DND-41 (cell line): ENCODE data around the gene CDK16.

Experiments used
- ATAC-seq: fragments of 200-7000 bp; cut with Tn5 transposase; 3 replicates; pipeline ENCODE4 v1.9.1; 2021; ENCODE audit warnings: low read depth; ENCODE audit not compliant: insufficient read depth
- DNase-seq: peaks from one replicate; pipeline ENCODE4 v3.0.0-alpha.2; 2020
- H2AFZ ChIP-seq: 2 replicates; pipeline ENCODE4 v1.6.0; 2012; ENCODE audit warnings: low read depth, low read length
- H3K27ac ChIP-seq: 2 replicates; pipeline ENCODE4 v1.5.1; 2012; ENCODE audit warnings: low read length, inconsistent platforms
- H3K27me3 ChIP-seq: fragments of 200-600 bp; sonication (generic); 2 replicates; pipeline ENCODE4 v1.6.0; 2012; ENCODE audit warnings: low read length, mild to moderate bottlenecking, inconsistent platforms; ENCODE audit not compliant: insufficient read depth, poor library complexity
- H3K36me3 ChIP-seq: 2 replicates; pipeline ENCODE4 v1.5.1; 2012; ENCODE audit warnings: low read length, inconsistent platforms; ENCODE audit not compliant: insufficient read depth
- H3K4me1 ChIP-seq: 2 replicates; pipeline ENCODE4 v1.5.1; 2012; ENCODE audit warnings: mild to moderate bottlenecking, low read length; ENCODE audit not compliant: insufficient read depth
- H3K4me2 ChIP-seq: 2 replicates; pipeline ENCODE4 v1.6.0; 2012; ENCODE audit warnings: mild to moderate bottlenecking, moderate library complexity, low read length, inconsistent platforms; ENCODE audit not compliant: insufficient read depth
- H3K4me3 ChIP-seq, 2 experiments: fragments of 200-600 bp in 1 of 2; shearing (Covaris generic) in 1 of 2; 2 replicates each; pipeline ENCODE4 v1.5.1; 2012 to 2016; ENCODE audit warnings: inconsistent platforms in 2 of 2, low read length in 2 of 2, mild to moderate bottlenecking in 2 of 2, low read depth in 1 of 2, moderate library complexity in 1 of 2
- H3K79me2 ChIP-seq: 2 replicates; pipeline ENCODE4 v1.6.0; 2012; ENCODE audit warnings: low read length, inconsistent platforms; ENCODE audit not compliant: insufficient read depth
- H3K9ac ChIP-seq: 2 replicates; pipeline ENCODE4 v1.6.0; 2012; ENCODE audit warnings: low read depth, mild to moderate bottlenecking, inconsistent platforms, low read length, moderate library complexity
- H3K9me3 ChIP-seq: 2 replicates; pipeline ENCODE4 v1.5.1; 2012; ENCODE audit warnings: low read length, moderate library complexity, mild to moderate bottlenecking, inconsistent platforms; ENCODE audit not compliant: insufficient read depth, severe bottlenecking
- H4K20me1 ChIP-seq: 2 replicates; pipeline ENCODE4 v1.6.0; 2012; ENCODE audit warnings: low read length; ENCODE audit not compliant: insufficient read depth
- EZH2 ChIP-seq: IDR thresholded peaks from 3 replicates; pipeline ENCODE4 v1.6.1; 2012; ENCODE audit warnings: borderline replicate concordance, low read depth, mild to moderate bottlenecking, moderate library complexity, low read length, inconsistent platforms; ENCODE audit not compliant: severe bottlenecking
- TF ChIP-seq, protein P1 (sequence below): IDR thresholded peaks from 2 replicates; pipeline ENCODE4 v1.5.1; 2012; ENCODE audit warnings: borderline replicate concordance, low read length, moderate library complexity, mild to moderate bottlenecking; ENCODE audit not compliant: poor library complexity, severe bottlenecking; ENCODE audit errors: extremely low read depth

Gene CDK16

DNA sequence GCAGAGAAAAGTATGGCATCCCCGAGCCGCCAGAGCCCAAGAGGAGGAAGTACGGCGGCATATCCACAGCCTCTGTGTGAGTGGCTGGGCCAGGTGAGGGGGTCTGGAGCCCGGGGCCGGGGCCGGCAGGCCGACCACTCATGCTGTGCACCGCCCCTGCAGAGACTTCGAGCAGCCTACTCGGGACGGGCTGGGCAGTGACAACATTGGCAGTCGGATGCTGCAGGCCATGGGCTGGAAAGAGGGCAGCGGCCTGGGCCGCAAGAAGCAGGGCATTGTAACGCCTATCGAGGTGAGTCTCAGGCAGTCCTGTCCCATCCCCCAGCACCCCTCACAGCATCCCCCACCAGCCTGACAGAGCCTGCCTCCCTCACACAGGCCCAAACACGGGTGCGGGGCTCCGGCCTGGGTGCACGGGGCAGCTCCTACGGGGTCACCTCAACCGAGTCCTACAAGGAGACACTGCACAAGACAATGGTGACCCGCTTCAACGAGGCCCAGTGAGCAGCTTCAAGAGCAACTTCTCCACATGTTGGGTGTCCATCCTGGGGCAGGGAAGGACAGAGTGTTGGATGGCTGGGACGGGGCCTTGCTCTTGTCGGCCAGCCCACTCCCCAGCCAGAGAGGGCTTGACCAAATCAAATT lies 32.3 kb upstream of the CDK16 start:
- Histone ChIP-seq H3K9ac (no peak overlapping the region), H3K36me3 (peaks cover 46% of the 10 kb centered on the region), H3K9me3 (no peaks in the 10 kb centered on the region), H3K27me3 (no peaks in the 10 kb centered on the region), H3K4me1 (peaks cover 10% of the 10 kb centered on the region), H3K4me2 (no peak overlapping the region), H2AFZ (no peak overlapping the region), H4K20me1 (no peaks in the 10 kb centered on the region), H3K79me2 (peaks cover 4% of the 10 kb centered on the region), H3K27ac (no peak overlapping the region), H3K4me3 (no peak overlapping the region)
- TF ChIP-seq, protein P1, sequence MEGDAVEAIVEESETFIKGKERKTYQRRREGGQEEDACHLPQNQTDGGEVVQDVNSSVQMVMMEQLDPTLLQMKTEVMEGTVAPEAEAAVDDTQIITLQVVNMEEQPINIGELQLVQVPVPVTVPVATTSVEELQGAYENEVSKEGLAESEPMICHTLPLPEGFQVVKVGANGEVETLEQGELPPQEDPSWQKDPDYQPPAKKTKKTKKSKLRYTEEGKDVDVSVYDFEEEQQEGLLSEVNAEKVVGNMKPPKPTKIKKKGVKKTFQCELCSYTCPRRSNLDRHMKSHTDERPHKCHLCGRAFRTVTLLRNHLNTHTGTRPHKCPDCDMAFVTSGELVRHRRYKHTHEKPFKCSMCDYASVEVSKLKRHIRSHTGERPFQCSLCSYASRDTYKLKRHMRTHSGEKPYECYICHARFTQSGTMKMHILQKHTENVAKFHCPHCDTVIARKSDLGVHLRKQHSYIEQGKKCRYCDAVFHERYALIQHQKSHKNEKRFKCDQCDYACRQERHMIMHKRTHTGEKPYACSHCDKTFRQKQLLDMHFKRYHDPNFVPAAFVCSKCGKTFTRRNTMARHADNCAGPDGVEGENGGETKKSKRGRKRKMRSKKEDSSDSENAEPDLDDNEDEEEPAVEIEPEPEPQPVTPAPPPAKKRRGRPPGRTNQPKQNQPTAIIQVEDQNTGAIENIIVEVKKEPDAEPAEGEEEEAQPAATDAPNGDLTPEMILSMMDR = no peak
- TF ChIP-seq EZH2 = no peak
- DNase-seq (no peak), ATAC-seq (no peak)

DNA sequence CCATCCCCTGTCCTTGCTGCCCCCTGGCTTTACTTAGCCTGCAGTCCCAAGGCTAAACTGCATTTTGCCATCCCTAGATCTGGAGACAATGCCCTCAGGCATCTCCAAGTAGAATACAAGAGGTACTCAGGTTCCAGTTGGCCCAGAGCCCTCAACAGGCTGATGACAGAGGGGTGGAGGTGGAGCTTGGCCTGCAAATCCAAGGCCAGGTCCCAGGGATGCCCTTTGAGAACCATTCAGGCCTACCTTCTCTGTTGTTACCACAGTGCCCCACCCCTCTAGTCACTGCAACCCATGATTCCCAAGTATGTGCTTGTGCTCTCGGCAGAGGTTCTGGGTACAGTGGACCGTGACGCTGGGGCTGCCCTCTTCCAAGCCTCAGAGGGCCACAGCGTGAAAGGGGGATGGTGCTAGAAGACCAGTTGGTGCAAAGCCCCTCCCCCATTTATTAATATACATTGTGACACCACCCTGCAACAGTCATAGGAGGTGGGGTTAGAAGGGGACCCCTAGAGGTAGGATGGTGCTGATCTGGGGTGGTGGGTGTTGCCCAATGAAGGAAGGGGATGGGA lies 31.3 kb upstream of the CDK16 start:
- H3K27ac ChIP-seq = no peak overlapping the region
- H3K79me2 ChIP-seq = peaks cover 14% of the 10 kb centered on the region
- DNase-seq = no peak
- no peaks in the 10 kb centered on the region for H3K9me3 ChIP-seq
- ATAC-seq = no peak
- H3K36me3 ChIP-seq = peaks cover 37% of the 10 kb centered on the region
- H4K20me1 ChIP-seq = no peaks in the 10 kb centered on the region
- H2AFZ ChIP-seq = no peak overlapping the region
- TF ChIP-seq, protein P1 = no peak
- no peak for TF ChIP-seq EZH2
- H3K4me1 ChIP-seq = peaks cover 20% of the 10 kb centered on the region
- H3K27me3 ChIP-seq = no peaks in the 10 kb centered on the region
- H3K4me2 ChIP-seq = no peak overlapping the region
- H3K4me3 ChIP-seq = no peak overlapping the region
- H3K9ac ChIP-seq = no peak overlapping the region

DNA sequence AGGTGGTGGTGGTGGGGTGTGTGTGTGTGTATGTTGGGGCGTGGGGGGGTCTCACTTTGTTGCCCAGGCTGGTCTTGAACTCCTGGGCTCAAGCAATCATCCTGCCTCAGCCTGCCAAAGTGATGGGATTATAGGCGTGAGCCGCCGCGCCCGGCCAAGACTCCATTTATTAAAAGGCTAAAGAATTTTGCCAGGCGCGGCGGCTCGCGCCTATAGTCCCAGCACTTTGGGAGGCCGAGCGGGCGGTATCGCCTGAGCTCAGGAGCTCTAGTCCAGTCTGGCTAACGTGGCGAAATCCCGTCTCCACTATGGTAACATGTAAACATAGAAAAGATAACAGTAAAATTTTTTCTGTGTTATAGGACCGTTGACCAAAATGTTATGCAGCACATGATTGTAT lies 28.6 kb upstream of the CDK16 start:
- Histone ChIP-seq H3K36me3 (peaks cover 19% of the 10 kb centered on the region), H3K9me3 (no peaks in the 10 kb centered on the region), H3K79me2 (peaks cover 30% of the 10 kb centered on the region), H3K9ac (no peak overlapping the region), H4K20me1 (no peaks in the 10 kb centered on the region; the same call in 1 of the 2 replicates), H3K27ac (no peak overlapping the region), H2AFZ (peak overlapping the region; percentile 61; the same call in 1 of the 2 replicates), H3K4me2 (peak overlapping the region; percentile 89), H3K27me3 (no peaks in the 10 kb centered on the region), H3K4me1 (peaks cover 38% of the 10 kb centered on the region), H3K4me3 (no peak overlapping the region)
- no peak for ATAC-seq
- DNase-seq = no peak
- TF ChIP-seq EZH2 = no peak
- TF ChIP-seq, protein P1 = no peak
